Epithelial cell of proximal tubule (primary cell): Measurements from ENCODE around the gene CAMKK1. TPM values are rescaled to one million over a fixed set of nuclear protein-coding genes. Genes with fewer than 3 reads are reported as not detected.
"Not testable (repeated sequence)": the region's sequence is repeated elsewhere in the genome, so short reads cannot be mapped to it uniquely, and the experiment has no call there.

Experiments
- DNase-seq: peaks from one replicate; pipeline ENCODE4 v3.0.0-alpha.2; 2011; ENCODE audit warnings: low read depth
- H3K4me3 ChIP-seq: 2 replicates; pipeline ENCODE4 v1.5.1; 2011; ENCODE audit warnings: low read depth, mild to moderate bottlenecking, low read length
- total RNA-seq: library from RNA; depleted of rRNA; stranded (reverse); fragments of >200 nt; gene quantifications from 2 replicates; pipeline ENCODE4 v1.2.3, GENCODE V29; 2015
- TF ChIP-seq, protein P1 (sequence below): conservative IDR thresholded peaks from 2 replicates; pipeline ENCODE4 v1.5.1; 2012; ENCODE audit warnings: low read depth, mild to moderate bottlenecking, low read length

The CAMKK1 gene
- total RNA-seq, 1 donor from 2014 or later, result 7.1 TPM

DNA sequence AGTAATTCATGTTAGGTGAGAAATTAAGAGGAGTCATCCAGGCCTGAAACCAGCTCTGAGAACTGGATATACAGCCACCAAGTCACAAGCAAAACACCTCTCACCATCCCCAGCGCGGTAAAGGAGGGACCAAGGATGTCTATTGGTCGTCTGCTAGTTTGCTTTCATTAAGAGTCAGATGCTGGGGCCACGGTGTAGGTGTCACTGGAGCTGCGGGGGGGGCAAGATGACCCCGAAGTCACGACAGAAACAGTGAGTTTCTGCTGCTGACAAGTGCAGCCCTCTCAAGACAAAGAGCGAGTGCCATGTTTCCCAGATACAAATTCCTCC lies 47.6 kb downstream of the CAMKK1 start:
- TF ChIP-seq, protein P1, sequence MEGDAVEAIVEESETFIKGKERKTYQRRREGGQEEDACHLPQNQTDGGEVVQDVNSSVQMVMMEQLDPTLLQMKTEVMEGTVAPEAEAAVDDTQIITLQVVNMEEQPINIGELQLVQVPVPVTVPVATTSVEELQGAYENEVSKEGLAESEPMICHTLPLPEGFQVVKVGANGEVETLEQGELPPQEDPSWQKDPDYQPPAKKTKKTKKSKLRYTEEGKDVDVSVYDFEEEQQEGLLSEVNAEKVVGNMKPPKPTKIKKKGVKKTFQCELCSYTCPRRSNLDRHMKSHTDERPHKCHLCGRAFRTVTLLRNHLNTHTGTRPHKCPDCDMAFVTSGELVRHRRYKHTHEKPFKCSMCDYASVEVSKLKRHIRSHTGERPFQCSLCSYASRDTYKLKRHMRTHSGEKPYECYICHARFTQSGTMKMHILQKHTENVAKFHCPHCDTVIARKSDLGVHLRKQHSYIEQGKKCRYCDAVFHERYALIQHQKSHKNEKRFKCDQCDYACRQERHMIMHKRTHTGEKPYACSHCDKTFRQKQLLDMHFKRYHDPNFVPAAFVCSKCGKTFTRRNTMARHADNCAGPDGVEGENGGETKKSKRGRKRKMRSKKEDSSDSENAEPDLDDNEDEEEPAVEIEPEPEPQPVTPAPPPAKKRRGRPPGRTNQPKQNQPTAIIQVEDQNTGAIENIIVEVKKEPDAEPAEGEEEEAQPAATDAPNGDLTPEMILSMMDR, result no peak
- H3K4me3 ChIP-seq, result peak overlapping the region; percentile 93
- no peak for DNase-seq

DNA sequence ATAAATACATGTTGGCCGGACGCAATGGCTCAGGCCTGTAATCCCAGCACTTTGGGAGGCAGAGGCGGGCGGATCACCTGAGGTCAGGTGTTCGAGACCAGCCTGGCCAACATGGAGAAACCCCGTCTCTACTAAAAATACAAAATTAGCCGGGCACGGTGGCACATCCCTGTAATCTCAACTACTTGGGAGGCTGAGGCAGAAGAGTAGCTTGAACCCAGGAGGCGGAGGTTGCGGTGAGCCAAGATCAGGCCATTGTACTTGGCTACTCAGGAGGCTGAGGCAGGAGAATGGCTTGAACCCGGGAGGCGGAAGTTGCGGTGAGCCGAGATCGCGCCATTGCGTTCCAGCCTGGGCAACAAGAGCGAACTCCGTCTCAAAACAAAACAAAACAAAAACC lies 48.3 kb downstream of the CAMKK1 start:
- DNase-seq, H3K4me3 ChIP-seq: not testable (repeated sequence)

DNA sequence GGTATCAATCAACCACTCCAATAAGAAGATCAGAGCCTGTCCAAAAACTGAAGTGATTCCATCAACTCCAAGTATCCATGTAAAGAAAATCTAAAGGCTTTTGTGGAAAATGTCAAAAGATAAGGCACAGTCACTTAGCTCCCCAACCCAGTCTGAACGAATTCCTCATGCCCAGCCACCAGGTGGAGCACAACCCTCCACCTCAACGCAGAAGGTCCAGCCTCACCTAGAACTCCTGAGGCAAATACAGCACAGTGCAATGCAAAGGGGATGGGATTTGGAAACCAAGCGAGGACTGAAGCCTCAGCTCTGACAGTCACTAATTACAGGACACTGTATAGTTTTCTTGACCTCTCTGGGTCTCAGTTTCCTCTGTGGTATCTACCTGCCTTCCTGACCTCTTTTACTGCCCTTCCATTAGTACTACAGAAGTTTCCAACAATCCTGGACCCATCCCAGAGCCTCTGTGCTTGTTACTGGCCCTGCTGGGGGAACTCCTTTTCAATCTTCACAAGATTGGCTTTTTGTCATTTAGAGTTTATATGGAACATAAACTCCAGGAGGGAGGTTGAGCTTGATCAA lies 48.8 kb downstream of the CAMKK1 start:
- no peak for DNase-seq
- TF ChIP-seq, protein P1, result peak; percentile 80
- no peak overlapping the region for H3K4me3 ChIP-seq

DNA sequence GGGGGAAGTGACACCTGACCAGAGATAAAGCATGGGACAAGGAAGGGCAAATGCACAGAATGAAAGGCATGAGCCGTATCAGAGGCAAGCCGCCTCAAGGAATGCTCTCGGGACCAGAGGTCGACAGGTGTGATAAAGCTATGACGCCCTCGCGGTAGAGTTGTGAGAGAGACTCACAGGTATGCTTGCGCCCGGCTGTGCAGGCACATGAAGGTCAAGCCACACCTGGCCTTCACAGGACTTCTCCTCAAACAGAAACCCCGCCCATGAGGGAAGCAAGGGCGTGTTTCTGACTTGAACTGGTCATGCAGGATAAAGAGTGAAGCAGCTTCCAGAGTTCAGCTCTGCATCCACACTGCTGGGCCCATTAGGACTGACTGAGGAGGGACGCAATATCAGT lies 54.6 kb downstream of the CAMKK1 start:
- no peak for DNase-seq
- TF ChIP-seq, protein P1, result no peak
- H3K4me3 ChIP-seq, result no peak overlapping the region

DNA sequence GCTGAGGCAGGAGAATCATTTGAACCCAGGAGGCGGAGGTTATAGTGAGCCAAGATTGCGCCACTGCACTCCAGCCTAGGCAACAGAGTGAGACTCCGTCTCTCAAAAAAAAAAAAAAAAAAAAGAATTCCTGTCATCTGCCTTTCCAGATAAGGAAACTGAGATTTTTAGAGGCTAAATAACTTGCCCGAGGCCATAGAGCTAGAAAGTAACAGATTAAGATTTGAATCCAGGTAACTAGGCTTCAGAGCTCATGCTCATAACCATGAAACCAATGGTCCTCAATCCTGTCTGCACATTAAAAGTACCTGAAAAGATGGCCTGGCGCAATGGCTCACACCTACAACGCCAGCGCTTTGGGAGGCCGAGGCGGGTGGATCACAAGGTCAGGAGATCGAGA lies 56.3 kb downstream of the CAMKK1 start:
- TF ChIP-seq, protein P1, result no peak
- H3K4me3 ChIP-seq, result no peak overlapping the region
- no peak for DNase-seq

DNA sequence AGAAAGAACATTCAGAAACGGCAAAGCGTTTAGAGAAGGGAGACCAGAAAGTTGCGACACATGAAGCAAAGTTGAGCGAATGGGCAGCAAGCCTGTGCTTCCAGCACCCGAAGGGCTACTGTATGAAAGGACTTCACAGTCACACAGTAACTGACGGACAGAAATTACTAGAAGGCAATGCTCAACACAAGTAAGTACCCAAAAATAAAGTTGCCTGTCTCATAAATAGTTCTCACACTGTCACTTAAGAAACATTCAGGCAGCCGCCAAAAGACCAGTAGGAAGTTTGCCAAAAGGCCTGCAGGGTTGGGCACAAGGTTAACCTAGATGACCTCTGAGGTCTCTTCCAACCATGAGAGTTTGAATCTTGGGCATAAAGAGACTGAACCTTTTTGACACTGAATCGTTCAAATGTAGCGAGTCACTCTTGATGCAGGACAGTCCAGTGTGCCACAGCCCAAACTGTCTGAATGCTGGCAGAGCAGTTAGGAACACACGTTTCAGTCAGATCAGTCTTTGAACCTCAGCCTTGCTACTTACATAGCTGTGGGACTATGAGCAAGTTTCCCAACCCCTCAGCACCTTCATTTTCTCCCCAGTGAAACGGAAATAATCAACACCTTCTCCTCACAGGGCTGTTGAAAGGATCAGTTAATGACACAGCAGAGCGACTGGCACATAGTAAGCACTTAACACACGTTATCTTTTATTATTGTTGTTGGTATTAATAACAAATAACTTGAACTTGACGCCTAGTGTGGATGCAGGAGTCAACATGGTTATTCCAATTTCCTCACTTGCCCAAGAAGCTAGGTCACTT lies 57.2 kb downstream of the CAMKK1 start:
- H3K4me3 ChIP-seq, result no peak overlapping the region
- TF ChIP-seq, protein P1, result no peak
- DNase-seq, result no peak

DNA sequence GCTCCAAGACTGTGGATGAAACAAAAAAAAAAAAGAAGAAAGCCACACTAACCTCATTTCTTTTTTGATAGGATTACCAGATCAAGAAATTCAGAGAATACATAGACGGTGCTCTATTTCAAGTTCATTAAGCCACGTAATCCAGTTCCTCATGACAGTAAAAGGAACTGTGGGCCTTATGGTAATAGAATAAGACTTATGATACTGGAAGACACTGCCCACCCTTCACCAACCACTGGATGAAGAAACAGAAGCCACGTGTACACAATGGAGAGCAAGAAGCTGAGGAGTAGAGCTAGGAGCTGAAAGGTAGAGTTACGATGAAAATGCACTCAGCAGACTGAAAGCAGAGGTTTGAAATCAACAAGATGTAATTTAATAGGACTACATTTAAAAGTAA lies 58.0 kb downstream of the CAMKK1 start:
- no peak for DNase-seq
- TF ChIP-seq, protein P1, result no peak
- H3K4me3 ChIP-seq, result no peak overlapping the region
